Adrenal gland (tissue), 12 donors: Measurements from ENCODE around the gene RCAN1. TPM values are rescaled to one million over a fixed set of nuclear protein-coding genes. Genes with fewer than 3 reads are reported as not detected.
A peak's percentile ranks its signal among the peaks of the same experiment; 100 is the strongest.

Experiments used
- DNase-seq, 7 donors: peaks; one replicate each; pipeline ENCODE4 v3.0.0-alpha.2; 2019 to 2020
- H3K27ac ChIP-seq, 5 donors: fragments of 200-600 bp; sonication (generic) in 4 of 5; 1 replicate in 3 of 5; 2 replicates in 2 of 5; pipeline versions ENCODE4 v1.5.1 to v1.8.0; 2016 to 2020; ENCODE audit warnings: mild to moderate bottlenecking in 1 of 5
- H3K27me3 ChIP-seq: fragments of 200-600 bp; 2 replicates; pipeline ENCODE4 v1.8.0; 2021
- H3K36me3 ChIP-seq, 2 donors: fragments of 200-600 bp; replicated peaks in 1 of 2; 1 replicate in 1 of 2; 2 replicates in 1 of 2; pipeline versions ENCODE4 v1.5.1 to v1.8.0; 2018 to 2022
- H3K4me1 ChIP-seq, 2 donors: fragments of 200-600 bp; replicated peaks in 1 of 2; 1 replicate in 1 of 2; 2 replicates in 1 of 2; pipeline versions ENCODE4 v1.5.1 to v1.8.0; 2018 to 2021
- H3K4me3 ChIP-seq, 4 donors: fragments of 200-600 bp; sonication (generic) in 3 of 4; one replicate each; pipeline ENCODE4 v1.5.1; 2016 to 2018
- H3K9me3 ChIP-seq, 3 donors: fragments of 200-600 bp; sonication (generic) in 1 of 3; replicated peaks in 1 of 3; 1 replicate in 2 of 3; 2 replicates in 1 of 3; pipeline versions ENCODE4 v1.5.1 to v1.8.0; 2016 to 2021
- CTCF ChIP-seq, 6 experiments: fragments of 450-650 bp in 4 of 6; fragments of 200-600 bp in 2 of 6; sonication (generic) in 1 of 6; IDR thresholded peaks; 1 replicate in 5 of 6; 2 replicates in 1 of 6; pipeline versions ENCODE4 v1.5.1 to v1.8.0; 2016 to 2021; ENCODE audit warnings: antibody characterized with exemption in 6 of 6, mild to moderate bottlenecking in 2 of 6, moderate library complexity in 1 of 6
- POLR2A ChIP-seq, 2 donors: fragments of 450-650 bp; IDR thresholded peaks; one replicate each; pipeline ENCODE4 v1.6.1; 2017; ENCODE audit warnings: antibody characterized with exemption in 2 of 2, mild to moderate bottlenecking in 2 of 2, moderate library complexity in 1 of 2
- WGBS, 4 donors: extraction: QIAGEN DNeasy Blood & Tissue Kit in 2 of 4; methylation state at CpG; one replicate each; pipeline versions ENCODE4 v1.1.5 to v1.1.7; 2013 to 2017; 5-methylcytosine and 5-hydroxymethylcytosine counted together
- intact Hi-C, 2 donors: fragments of 100-400 bp; cut with DNase I; formaldehyde crosslinking; loops; one replicate each; pipeline versions ENCODE4 v1.14.1 to v1.15.0; 2022 to 2023
- polyA plus RNA-seq, 3 donors: library from polyadenylated mRNA; stranded (reverse); fragments of 200-250 nt in 2 of 3; fragments of 350-450 nt in 1 of 3; fragmentation: Illumina TruSeq in 1 of 3; extraction: RNeasy Lipid Tissue Mini Kit (QIAGEN cat#74804) in 1 of 3; gene quantifications; one replicate each; pipeline ENCODE4 v1.2.3, GENCODE V29; 2013 to 2014
- total RNA-seq, 9 donors: library from RNA; depleted of rRNA in 4 of 9; stranded (reverse); fragments of >200 nt in 4 of 9; fragments of 120-200 nt in 1 of 9; fragmentation: NEBNext Ultra II Directional in 1 of 9; extraction: Animal tissue kit (Norgen Biotek cat#: 25700) in 1 of 9; gene quantifications; one replicate each; pipeline versions ENCODE4 v1.1.0 to v1.2.4, GENCODE V29; 2013 to 2023
- donor health status: healthy with polysubstance abuse.
- donor health status: Bipolar disorder and iron deficiency.
- donor health status: DM: yes; HTN: yes; CAD: no.
- donor health status: DM: no; HTN: no; CAD: no.
- donor health status: DM: no; HTN: no; CAD: no.
- donor health status: DM: yes; HTN: yes; CAD: no.

RCAN1 gene
- total and polyA plus RNA-seq, 12 donors = 11.5 to 74.4 (median 23.4) TPM

- DNase-seq = no peak
- Histone ChIP-seq H3K9me3 (no peaks in the 10 kb centered on the region), H3K27me3 (no peaks in the 10 kb centered on the region), H3K4me1 (peaks cover 0 to 11% of the 10 kb centered on the region in 2 donors), H3K4me3 (no peak overlapping the region), H3K36me3 (peaks cover 0 to 26% of the 10 kb centered on the region in 2 donors), H3K27ac (peak overlapping the region in 2 of 5 donors; percentile 56 to 67)
- 76 to 90% (median 81%) methylated on average over 6 of the region's 6 CpGs for WGBS, 4 donors
- intact Hi-C loops = no loop called here
- TF ChIP-seq POLR2A (IDR thresholded peaks at IDR 0.05) = no peak
- TF ChIP-seq CTCF (IDR thresholded peaks at IDR 0.05) = no peak
These were observed 94.6 kb downstream of the RCAN1 start for GRCh38 chr21:34520281-34520680.

GRCh38 chr21:34519694-34520093 lies 95.2 kb downstream of the RCAN1 start:
- Histone ChIP-seq H3K36me3 (peaks cover 0 to 26% of the 10 kb centered on the region in 2 donors), H3K27ac (peak overlapping the region in 2 of 5 donors; percentile 56 to 67), H3K4me3 (no peak overlapping the region), H3K27me3 (no peaks in the 10 kb centered on the region), H3K9me3 (no peaks in the 10 kb centered on the region), H3K4me1 (peaks cover 0 to 11% of the 10 kb centered on the region in 2 donors)
- no peak for DNase-seq
- WGBS, 4 donors = 86 to 97% (median 92%) methylated on average over 8 of the region's 8 CpGs
- intact Hi-C loops = no loop called here
- TF ChIP-seq CTCF (IDR thresholded peaks at IDR 0.05) = no peak
- TF ChIP-seq POLR2A (IDR thresholded peaks at IDR 0.05) = no peak

GRCh38 chr21:34519016-34519415 lies 95.9 kb downstream of the RCAN1 start:
- Histone ChIP-seq H3K4me1 (peaks cover 0 to 11% of the 10 kb centered on the region in 2 donors), H3K27me3 (no peaks in the 10 kb centered on the region), H3K4me3 (no peak overlapping the region), H3K9me3 (no peaks in the 10 kb centered on the region), H3K27ac (no peak overlapping the region), H3K36me3 (peaks cover 0 to 26% of the 10 kb centered on the region in 2 donors)
- DNase-seq = no peak
- WGBS, 4 donors = 74 to 93% (median 90%) methylated on average over 4 of the region's 4 CpGs
- TF ChIP-seq CTCF (IDR thresholded peaks at IDR 0.05) = no peak
- no peak for TF ChIP-seq POLR2A (IDR thresholded peaks at IDR 0.05)
- intact Hi-C loops = no loop called here

- H3K9me3 ChIP-seq = no peaks in the 10 kb centered on the region
- H3K27me3 ChIP-seq = no peaks in the 10 kb centered on the region
- no peak for DNase-seq
- TF ChIP-seq POLR2A (IDR thresholded peaks at IDR 0.05) (no peak), CTCF (IDR thresholded peaks at IDR 0.05) (no peak)
- H3K4me1 ChIP-seq = peaks cover 0 to 11% of the 10 kb centered on the region in 2 donors
- WGBS, 4 donors = 90 to 96% (median 93%) methylated on average over 5 of the region's 5 CpGs
- no peak overlapping the region for H3K27ac ChIP-seq
- intact Hi-C loops = no loop called here
- H3K36me3 ChIP-seq = peaks cover 0 to 24% of the 10 kb centered on the region in 2 donors
- no peak overlapping the region for H3K4me3 ChIP-seq
These were observed 96.6 kb downstream of the RCAN1 start for GRCh38 chr21:34518301-34518700.
